ENCODE results near the gene SEL1L3. TPM values are rescaled to one million over a fixed set of nuclear protein-coding genes. Genes with fewer than 3 reads are reported as not detected.

Gene SEL1L3
- total RNA-seq, 1 experiment from 2014 or later = 48.3 TPM

GRCh38 chr4:25769251-25769650 lies 93.5 kb downstream of the SEL1L3 start:
- no peak overlapping the region for H3K56ac ChIP-seq (ENCODE audit: insufficient read length, low read depth, low read length)
- H3K9me3 ChIP-seq (ENCODE audit: control insufficient read depth, low read depth, low read length) = no peaks in the 10 kb centered on the region

More at GRCh38 chr4:25769251-25769650, 93.5 kb downstream of the SEL1L3 start:
- Histone ChIP-seq H2AK5ac (ENCODE audit: insufficient read length, low read length) (no peak overlapping the region), H3K14ac (ENCODE audit: insufficient read depth, low read length) (no peak overlapping the region), H3K27me3 (ENCODE audit: insufficient read depth, low read length) (no peaks in the 10 kb centered on the region), H3K4ac (ENCODE audit: low read depth, low read length) (no peak overlapping the region), H4K8ac (replicated peaks; ENCODE audit: insufficient read length, low read depth, low read length) (no peak overlapping the region), H3K23ac (ENCODE audit: insufficient read length, low read depth, low read length) (no peak overlapping the region), H3K4me2 (ENCODE audit: insufficient read depth, insufficient read length, low read length) (no peak overlapping the region), H4K20me1 (ENCODE audit: control insufficient read depth, insufficient read depth, insufficient read length) (no peaks in the 10 kb centered on the region), H2AFZ (ENCODE audit: low read length) (no peak overlapping the region), H2BK15ac (ENCODE audit: low read depth, low read length) (no peak overlapping the region), H3K4me1 (ENCODE audit: insufficient read depth, low read length) (no peaks in the 10 kb centered on the region), H3K27ac (ENCODE audit: insufficient read length, low read depth, low read length) (no peak overlapping the region), H3T11ph (ENCODE audit: low read length) (no peak overlapping the region), H3K79me1 (ENCODE audit: insufficient read depth, low read depth, low read length, poor library complexity, severe bottlenecking) (no peaks in the 10 kb centered on the region), H2BK12ac (ENCODE audit: insufficient read length, low read depth, low read length) (no peak overlapping the region), H3K79me2 (ENCODE audit: insufficient read depth, low read length) (no peaks in the 10 kb centered on the region), H4K91ac (ENCODE audit: insufficient read length, low read depth, low read length) (no peak overlapping the region), H4K5ac (ENCODE audit: insufficient read length, low read depth, low read length) (no peak overlapping the region), H2BK120ac (ENCODE audit: low read depth, low read length, poor library complexity, severe bottlenecking) (no peak overlapping the region), H2BK5ac (ENCODE audit: insufficient read length, low read length) (no peak overlapping the region), H3K9ac (ENCODE audit: extremely low read depth, insufficient read length, low read length) (no peak overlapping the region), H3K18ac (ENCODE audit: insufficient read length, low read depth, low read length) (no peak overlapping the region), H2BK20ac (ENCODE audit: low read depth, low read length, poor library complexity, severe bottlenecking) (no peak overlapping the region), H3K23me2 (ENCODE audit: insufficient read length, low read depth, low read length, poor library complexity, severe bottlenecking) (no peaks in the 10 kb centered on the region)
- H3K36me3 Mint-ChIP-seq (ENCODE audit: insufficient read depth in 1 of 3, low read depth in 3 of 3) = peaks cover 10 to 41% (median 37%) of the 10 kb centered on the region in 3 experiments; a peak in 6 of 7 replicates
- no peaks in the 10 kb centered on the region for H3K9me3 Mint-ChIP-seq
- H3K4me1 Mint-ChIP-seq = peaks cover 7 to 10% of the 10 kb centered on the region in 2 experiments
- DNase-seq = no peak
- WGBS (ENCODE audit: extremely low coverage, insufficient read length, low lambda C conversion rate) = no CpG with 5 or more reads among the region's 4 CpGs
- no peak overlapping the region for H3K4me3 Mint-ChIP-seq
- peak overlapping the region in 1 of 3 experiments; percentile 38; a peak in 1 of 7 replicates for H3K27ac Mint-ChIP-seq
- no peaks in the 10 kb centered on the region for H3K27me3 Mint-ChIP-seq (ENCODE audit: low read depth)
- TF ChIP-seq CTCF (conservative IDR thresholded peaks at IDR 0.05) = no peak

All from H9 (cell line).